HG03558 (cell line): ENCODE data around the gene SLC9A2.

Experiments
- ATAC-seq: cut with Tn5 transposase; IDR thresholded peaks from one replicate; pipeline ENCODE4 v1.9.1; 2021; ENCODE audit warnings: moderate number of reproducible peaks; ENCODE audit not compliant: unreplicated experiment; ENCODE audit errors: extremely low read depth

The SLC9A2 gene

DNA sequence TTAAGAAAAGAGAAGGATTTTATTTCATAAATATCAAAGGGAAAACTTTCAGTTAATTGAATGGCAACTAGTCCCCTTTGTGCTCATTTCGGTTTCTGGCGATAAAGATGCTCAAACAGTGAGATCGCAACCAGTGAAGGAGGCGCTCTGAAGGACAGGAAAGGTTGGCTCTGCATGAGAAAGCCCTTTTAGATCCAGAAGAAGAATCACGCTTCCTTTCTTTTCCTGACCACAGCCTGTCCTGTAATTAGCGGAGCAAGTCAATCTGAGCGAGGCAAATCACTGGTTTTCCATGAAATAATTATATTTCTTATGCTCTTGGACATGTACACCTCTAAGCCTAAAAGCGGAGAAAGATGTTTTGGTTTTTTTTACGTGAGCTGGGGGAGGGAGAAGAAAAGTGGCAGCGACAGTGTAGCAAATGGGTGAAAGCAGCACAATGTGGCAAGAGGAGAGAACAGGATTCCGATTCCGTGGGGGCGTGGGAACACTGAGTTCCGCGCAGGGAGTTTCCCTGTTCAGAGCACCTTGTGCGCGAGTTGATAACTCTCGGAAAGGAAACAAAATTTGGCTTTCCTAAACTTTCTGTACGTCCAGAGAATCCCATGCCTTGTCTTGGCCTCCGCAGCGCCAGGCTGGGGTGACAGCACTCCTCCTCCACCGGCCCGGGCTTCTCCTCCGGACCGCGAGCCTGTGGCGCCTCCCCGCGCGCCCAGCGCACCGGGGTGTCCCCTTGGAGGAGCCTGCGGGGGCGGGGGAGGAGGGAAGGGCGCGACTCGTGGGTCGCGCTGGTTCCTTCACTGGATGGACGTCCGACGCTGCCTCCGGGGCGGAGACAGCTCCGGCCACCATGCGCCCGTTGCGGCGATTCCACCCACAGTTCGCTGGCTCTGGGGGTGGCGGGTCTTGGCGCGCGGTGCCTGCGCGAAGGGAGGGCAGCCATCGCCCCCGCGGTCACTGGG, 620 bp upstream of the SLC9A2 start:
- no peak for ATAC-seq

- ATAC-seq: no peak
Measured at GRCh38 chr2:102620332-102620731, 979 bp downstream of the SLC9A2 start.

DNA sequence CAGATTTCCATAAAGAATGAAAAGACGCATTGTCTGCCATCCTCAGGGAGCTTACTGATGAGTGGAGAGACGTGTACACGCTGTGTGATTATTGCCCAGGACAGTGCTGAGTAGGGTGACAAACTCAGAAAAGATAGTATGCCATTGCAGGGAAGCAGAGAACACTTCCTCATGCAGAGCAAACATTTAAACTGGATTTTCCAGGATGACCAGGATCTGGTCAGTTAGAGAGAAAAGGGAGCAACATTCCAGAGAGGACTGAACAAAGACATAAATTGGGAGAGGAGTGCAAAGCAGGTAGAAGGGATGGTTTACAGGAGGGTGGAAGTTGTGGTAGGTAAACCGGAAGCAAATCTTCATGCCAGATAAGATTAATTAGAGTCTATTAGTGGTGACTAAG, 2.3 kb downstream of the SLC9A2 start:
- no peak for ATAC-seq

DNA sequence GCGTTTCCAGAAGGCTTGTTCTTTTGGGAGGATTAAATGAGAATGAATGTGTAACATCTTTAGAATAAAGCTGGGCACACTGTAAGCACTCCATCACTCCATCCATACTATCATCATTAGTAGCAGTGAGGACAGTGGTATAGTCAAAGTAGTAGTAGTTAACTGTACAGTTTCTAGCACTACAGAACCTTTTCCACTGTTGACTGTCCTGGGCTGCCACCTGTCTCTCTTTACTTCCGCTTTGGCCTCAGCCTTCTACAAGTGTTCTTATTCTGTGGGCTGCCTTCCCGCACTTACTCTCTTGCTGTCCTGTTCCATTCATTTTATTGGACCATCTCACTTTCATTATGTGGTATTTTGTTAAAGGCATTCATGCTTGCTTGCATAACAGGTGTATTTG, 3.3 kb downstream of the SLC9A2 start:
- ATAC-seq: no peak

DNA sequence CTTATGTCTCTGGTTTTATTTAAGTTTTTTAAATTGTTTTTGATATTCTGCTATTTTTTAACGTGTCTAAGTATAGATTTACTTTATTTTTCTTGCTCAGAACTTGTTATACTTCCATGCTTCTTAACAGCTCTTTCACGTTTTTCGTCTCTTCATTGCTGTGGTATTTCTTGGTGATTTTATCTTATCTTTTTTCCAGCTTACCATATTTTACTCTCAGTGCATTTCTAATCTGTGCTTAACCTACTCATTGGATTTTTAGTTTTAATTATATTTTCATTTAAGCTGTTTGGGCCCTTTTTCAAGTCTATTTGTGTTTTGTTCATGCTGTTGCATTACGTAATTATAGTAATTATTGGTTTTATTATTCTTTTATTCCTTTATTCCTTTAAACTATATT, 11.1 kb downstream of the SLC9A2 start:
- no peak for ATAC-seq

DNA sequence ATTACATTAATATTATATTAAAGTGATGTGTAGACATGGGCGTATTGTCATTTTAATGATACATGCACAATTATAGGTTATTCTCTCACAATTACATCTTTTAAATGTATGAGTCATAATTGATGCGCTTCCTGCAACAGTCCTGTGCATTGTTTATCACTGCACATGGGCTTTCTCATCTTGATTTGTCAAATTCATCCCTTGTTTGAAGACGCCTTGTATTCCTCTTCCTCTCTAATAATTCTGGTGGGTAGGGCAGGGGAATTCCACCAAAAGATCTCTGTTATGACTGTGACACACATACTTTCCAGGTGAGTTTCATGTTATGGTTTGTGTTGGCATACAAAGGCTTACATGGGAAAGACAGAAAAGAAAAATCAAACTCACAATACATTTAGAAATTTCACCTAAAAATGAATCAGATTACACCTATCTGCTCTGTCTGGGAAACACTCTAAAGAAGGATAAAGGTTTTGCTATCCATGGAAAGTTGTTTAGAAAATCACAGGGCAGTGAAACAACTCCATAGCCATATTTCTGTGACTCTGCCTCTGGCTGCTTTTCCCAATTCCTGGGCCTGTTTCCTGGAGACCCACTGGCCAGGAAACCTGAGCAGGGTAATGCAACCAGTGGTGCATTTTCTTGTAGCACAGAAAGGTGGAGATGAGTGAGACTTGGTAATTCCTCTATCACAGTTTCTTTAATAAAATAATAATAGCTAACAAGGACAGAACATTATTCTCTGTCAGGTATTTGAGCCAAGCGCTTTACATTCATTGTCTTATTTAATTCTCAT, 13.2 kb downstream of the SLC9A2 start:
- no peak for ATAC-seq

DNA sequence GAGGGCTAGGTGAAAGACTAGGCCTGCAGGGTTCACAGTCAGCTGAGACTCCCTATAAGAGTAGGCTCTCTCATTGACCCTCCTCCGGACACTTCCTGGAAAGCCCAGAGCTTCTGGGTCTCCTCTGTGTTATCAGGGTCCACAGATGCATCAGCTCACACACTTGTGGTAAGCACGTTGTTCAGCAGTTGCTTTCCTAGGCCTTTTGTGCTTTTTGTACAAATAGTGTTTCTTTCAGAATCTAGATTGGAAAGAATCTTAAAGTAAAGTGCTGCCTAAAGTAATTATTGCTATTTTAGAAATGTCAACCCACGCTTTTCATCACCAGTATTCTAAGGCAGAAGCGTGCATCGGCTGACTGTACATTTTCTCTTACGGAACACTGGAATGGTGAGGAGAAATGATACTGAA, 15.5 kb downstream of the SLC9A2 start:
- no peak for ATAC-seq

DNA sequence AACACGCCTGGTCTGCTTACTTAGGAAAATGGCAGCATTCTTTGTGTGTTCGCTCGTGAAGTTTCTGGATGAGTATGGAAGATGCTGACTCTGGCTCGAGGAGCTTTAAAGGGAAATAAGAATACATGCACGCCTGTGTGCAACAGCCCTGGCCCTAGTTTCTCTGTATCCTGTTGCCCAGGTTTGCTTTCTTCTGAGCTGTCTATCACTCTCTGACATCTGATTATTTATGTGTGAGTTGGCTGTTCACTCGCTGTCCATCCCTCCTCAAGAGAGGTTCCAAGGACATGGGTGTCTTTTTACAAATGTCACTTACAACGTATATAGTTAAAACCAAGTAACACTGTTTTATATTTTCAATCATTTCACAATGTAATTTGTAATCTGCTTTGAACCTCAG, 16.0 kb downstream of the SLC9A2 start:
- ATAC-seq: no peak

GRCh38 chr2:102636283-102636907, 17.0 kb downstream of the SLC9A2 start:
- ATAC-seq: no peak

- ATAC-seq: no peak
Measured at GRCh38 chr2:102637358-102637757, 18.0 kb downstream of the SLC9A2 start.

GRCh38 chr2:102639429-102639828, 20.1 kb downstream of the SLC9A2 start:
- ATAC-seq: no peak

- no peak for ATAC-seq
Measured at GRCh38 chr2:102652126-102652525, 32.8 kb downstream of the SLC9A2 start.

- peak; percentile 57 for ATAC-seq
Measured at GRCh38 chr2:102657770-102658169, 38.4 kb downstream of the SLC9A2 start.

GRCh38 chr2:102660070-102660469, 40.7 kb downstream of the SLC9A2 start:
- ATAC-seq: no peak

GRCh38 chr2:102660574-102660973, 41.2 kb downstream of the SLC9A2 start:
- no peak for ATAC-seq

- no peak for ATAC-seq
Measured at GRCh38 chr2:102661846-102662245, 42.5 kb downstream of the SLC9A2 start.

- no peak for ATAC-seq
Measured at GRCh38 chr2:102662833-102663232, 43.5 kb downstream of the SLC9A2 start.

- no peak for ATAC-seq
Measured at GRCh38 chr2:102663381-102663780, 44.0 kb downstream of the SLC9A2 start.

- no peak for ATAC-seq
Measured at GRCh38 chr2:102664471-102664909, 45.1 kb downstream of the SLC9A2 start.

DNA sequence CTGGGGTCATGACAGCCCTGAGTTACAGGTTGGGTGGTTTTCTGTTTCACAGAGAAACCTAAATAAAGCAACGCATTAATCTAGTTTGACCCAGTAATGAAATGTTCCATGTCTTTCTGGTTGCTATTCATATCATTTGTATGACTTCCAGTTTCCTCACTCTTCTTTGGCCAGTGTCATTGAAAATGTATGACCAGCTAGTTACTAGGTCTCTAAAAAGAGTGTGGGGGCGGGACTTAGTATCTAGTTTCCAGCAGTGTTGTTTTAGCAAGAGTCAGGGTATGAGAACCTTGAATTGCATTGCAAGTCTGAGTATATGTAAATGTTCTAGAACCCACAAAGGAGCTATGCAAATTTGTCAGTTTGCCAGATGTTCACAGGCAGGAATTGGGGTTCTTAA, 47.7 kb downstream of the SLC9A2 start:
- ATAC-seq: no peak

DNA sequence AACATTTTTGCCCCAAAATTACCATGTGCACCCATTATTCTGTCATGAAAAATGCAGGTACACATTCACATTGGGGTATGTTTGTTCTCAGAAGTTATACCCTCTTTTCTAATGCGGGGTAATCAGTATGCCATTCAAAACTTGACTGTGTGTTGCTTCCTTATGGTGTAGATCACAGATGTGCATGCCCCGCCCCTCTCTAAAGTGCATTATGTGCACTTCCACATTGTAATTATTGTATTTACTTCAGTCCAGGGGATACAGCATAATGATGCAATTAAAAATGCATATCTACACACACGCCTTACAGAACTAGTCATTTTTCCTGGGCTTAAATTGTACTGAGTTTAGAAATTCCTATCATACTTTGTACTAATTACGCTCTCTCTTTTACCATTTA, 48.8 kb downstream of the SLC9A2 start:
- no peak for ATAC-seq
